Right renal cortex interstitium (tissue), 3 donors: ENCODE measurements around the gene BSG. TPM values are rescaled to one million over a fixed set of nuclear protein-coding genes. Genes with fewer than 3 reads are reported as not detected.
"Not testable (repeated sequence)": the region's sequence is repeated elsewhere in the genome, so short reads cannot be mapped to it uniquely, and the experiment has no call there.

Experiments used
- DNase-seq, 3 donors: peaks; one replicate each; pipeline ENCODE4 v3.0.0-alpha.2; 2013; ENCODE audit warnings: low read depth in 3 of 3, low spot score in 2 of 3
- polyA plus RNA-seq, 3 donors: library from polyadenylated mRNA; unstranded; fragments of 120-200 nt; gene quantifications; one replicate each; pipeline ENCODE4 v1.2.1, GENCODE V29; 2013; ENCODE audit not compliant: insufficient read length in 3 of 3

BSG gene
- polyA plus RNA-seq, 3 donors, result 377 to 439 (median 378) TPM

DNA sequence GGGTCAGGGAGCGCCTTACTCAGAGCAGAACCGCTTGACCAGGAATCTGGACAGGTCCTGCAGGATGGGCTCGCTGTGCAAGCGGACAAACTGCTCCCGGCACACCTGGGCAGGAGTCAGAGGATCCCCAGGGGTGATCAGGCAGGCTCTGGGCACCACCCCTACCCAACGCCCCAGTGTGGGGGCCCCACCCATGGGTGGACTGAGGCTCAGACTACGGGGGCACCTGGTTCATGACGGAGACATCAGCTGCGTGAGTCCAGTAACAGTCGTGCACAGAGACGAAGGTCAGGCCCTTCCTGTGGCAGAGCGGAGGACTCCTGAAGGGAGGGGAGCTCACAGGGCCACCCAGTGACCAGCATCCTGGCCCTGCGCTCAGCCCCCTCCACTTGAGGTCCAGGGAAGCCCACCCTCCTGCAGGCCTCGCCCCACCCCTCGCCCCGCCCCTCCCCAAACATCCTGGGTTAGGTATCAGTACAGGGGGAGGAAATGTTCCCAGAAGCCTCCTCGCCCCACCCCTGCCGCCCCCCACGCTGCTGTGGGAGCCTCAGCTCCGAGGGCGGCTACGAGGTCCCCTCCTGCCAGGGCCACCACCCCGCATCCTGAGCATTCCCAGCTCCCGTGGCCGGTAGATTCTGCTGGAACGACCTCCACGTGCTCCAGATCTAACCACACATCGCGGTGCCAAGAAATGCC lies 45.3 kb downstream of the BSG start:
- no peak for DNase-seq

DNA sequence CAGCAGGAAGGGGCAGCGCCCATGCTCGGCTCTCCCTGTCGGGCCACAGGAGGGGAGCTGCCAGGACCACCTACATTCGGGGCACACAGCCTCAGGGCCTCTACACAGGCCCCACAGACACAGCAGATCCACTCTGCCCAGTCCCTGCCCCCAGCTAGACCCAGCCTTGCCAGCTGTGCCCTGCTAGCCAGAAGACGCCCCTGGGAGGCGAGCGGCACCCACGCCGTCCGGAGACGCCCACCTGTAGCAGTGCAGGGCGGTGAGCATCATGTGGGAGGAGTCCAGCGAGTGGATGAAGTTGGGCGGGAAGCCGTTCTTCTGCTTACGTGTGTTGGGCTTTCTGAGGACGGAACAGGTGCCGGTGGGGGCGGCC lies 45.8 kb downstream of the BSG start:
- no peak for DNase-seq

DNA sequence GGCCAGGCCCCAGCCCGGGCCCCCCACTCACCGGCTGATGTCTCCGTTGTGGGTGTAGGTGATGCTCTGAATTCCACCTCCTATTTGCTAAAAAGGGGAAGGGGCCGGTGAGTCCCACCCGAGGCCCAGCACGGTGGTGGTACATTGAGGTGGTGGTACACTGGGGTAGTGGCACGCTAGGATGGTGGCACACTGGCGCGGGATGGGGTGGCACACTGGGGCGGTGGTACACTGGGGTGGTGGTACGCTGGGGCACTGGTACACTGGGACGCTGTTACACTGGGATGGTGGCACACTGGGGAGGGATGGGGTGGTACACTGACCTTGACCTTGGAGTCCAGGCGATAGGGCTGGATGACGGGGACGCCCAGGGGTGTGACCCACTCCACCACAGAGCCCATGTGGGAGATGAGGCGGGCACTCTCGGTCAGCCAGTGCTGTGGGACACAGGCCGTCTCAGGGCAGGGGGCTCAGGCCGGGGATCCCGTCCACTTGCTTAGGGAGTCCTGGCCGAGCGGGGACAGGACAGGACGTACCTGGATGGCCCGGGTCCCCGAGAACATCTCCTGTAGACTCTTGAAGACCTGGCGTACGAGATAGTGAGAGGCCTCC lies 46.4 kb downstream of the BSG start:
- no peak for DNase-seq

DNA sequence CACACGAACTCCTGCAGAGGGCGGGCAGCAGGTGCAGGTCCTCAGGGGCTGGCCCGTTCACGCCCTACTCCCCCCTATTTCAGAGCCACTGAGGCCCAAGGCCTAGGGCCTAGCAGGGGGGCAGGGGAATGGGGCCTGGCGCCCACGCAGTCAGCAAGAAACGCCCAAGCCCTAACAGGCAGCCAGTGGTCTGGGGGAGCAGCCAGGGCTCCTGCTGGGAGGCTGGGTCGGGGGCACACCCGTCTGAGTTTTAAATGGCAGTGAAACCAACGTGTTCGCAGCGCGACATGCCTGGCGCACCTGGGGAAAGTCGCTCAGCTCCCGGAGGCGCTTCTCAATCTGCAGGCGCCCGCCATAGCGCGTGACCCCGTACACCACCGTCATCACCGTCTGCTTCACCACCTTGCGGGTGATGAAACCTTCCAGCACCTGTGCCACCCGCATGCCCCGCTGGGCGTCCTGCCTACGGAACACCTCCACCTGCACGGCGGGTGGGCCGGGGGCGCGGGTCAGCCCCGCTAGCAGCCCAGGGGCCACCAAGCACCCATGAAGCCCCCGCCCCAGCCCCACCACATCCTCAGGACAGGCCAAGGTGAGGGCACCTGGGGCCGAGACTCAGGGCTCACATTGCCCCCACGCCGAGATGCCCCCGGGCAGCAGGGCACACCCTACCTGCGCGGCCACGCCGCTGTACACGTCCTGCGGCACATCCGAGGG lies 47.0 kb downstream of the BSG start:
- no peak for DNase-seq

DNA sequence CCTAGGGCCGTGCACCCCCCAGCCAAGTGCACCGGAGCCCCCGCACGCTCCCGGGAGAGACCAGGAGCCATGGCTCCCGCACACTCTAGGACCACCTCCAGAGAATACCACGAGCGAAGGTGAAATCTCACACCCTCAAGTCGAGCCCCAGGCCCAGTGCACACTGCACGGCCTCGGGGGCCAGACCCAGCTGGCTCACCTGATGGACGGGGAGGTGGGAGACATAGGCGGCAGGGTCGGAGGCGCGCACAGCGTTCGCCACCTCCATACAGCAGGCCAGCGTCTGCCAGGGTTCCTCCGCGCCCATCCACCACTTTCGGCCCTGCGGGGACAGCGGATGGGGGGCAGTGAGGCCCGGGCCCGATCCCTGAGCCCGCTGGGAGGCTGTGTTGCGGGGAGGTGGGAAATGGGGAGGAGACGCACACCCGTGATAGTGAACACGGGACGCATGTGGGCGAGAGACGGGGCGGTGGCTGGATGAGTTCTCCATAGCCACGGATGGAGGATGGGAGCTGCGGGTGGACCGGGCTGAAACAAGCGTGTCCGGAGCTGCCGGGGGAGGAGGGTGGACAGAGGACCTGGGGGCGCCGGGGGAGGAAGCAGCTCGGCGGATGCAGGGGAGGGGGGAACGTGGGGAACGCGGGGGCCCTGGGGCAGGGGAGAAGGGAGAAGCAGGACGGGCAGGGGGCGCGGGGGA lies 47.9 kb downstream of the BSG start:
- DNase-seq, result no peak

DNA sequence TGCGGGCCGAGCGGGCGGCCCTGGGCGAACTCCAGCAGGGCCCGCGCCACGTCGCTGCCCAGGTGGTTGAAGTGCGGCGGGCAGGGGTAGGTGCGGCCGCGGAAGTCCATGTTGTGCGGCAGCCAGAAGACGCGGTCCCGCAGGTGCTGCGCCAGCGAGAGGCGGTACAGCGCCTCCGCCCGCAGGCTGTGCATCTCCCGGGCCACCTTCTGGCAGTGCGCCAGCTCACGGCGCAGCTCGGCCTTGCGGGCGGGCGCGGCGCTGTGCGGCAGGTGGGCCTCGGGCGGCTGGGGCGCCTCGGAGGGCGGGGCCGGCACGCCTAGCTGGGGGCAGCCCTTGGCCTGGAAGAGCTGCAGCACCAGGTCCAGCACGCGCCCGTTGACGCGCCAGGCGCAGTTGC lies 48.8 kb downstream of the BSG start:
- DNase-seq, result not testable (repeated sequence)

DNA sequence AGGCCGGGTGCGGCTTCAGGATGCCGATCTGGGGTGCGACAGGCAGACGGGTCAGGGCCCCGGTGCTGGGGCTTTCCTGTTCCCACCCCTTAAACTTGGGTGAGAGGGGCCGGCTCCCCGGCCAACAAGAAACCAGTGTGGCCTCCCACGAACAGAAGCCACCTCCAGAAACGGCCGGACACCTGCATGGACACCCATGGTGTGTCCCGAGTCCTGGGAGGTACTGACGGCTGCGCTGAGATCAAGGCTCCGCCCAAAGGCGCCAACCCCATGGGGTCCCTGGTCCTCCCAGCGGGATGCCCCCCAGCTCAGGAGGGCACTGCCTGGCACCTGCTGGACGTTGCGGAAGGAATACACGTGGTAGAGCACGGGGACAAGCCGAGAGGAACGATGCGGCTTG lies 49.4 kb downstream of the BSG start:
- no peak for DNase-seq

DNA sequence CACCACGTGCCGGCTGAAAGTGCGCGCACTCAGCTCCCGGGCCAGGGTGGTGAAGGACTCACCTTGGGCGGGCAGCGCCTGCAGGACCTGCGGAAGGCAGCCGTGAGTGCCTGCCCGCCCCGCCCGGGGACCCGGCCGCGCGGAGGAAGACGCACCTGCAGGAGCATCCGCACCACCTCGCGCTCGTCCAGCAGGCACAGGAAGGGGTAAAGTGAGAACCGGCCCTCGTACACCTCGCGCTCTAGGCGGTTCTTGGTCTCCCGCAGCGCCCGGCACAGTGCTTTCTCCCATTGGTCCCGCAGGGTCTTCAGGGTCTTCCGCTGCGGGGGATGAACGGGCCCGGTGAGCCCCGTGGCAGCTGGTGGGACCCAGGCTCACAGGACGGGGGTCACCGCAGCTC lies 50.3 kb downstream of the BSG start:
- no peak for DNase-seq

DNA sequence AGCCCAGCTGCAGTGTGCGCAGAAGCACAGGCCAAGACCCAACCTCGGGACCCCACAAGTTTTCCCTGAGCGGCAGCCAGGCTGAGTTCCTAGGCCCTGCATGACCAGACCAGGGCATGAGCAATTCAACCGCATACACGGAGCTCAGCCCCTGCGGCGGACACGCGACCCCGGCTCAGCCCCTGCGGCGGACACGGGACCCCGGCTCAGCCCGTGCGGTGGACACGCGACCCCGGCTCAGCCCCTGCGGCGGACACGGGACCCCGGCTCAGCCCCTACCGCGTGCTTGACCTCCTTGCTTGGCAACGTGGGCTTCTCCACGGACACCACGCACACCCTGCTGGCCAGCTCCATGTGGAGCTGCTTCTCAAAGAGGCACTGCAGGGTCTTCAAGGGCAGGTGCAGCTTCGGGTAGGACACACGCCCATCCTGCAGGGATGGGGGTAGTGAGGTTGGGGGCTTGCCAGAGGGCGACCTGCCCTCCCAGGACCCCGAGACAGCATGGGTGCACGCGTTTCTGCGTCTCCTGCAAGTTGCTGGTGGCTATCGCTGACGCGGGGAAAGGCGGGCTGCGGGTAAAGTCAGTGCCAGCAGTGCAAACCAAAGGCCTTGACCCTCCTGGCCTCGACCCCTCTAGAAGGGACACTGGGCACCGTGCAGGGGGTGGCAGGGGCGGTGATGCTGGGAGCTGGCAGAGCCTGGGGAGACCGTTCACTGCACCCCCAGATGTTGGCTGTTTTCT lies 51.0 kb downstream of the BSG start:
- no peak for DNase-seq

DNA sequence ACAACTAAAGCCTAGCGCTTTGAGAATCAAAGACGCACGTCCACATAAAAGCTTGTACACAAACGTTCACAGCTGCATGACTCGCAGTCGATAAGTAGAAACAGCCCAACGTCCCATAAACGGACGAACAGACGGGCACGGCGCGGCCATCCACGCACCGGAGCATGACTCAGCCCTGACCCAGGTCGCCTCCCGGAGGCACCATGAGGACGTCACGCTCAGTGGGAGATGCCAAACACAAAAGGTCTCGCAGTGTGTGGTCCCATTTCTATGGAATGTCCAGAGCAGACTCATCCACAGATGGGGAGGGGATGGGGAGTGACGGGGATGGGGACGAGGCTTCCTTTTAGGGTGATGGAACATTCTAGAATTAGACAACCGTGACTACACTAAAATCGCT lies 51.6 kb downstream of the BSG start:
- no peak for DNase-seq

DNA sequence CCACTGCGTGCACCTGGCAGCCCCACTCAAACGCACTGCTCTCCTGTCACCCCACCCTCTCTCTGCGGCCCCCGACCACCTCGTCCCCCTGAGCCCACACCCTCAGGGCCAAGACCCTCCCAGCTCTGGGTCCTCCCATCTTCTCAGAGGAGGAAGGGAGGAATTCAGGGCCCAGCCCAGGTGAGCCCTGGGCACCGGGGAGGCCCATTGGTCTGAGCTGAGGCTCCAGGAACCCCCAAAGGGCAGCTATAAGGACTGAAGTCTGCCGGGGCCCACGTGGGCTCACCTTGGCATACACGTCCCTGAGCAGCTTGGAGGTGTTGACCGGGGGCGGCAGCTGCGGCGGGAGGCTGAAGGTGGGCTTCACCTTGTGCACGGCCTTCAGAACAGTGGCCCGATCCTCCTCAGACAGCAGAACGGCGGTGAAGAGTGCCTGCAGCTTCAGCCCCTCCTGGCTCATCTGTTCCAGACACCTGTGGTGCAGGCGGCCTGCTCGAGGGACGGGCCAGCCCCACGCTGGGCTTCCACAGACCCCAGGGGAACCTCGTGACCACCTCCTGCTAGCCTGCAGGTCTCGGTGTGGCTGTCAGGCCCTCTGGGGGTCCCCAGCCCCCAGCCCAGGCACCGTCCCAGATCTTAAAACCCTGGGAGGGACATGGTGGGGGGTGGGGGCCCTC lies 52.2 kb downstream of the BSG start:
- no peak for DNase-seq

DNA sequence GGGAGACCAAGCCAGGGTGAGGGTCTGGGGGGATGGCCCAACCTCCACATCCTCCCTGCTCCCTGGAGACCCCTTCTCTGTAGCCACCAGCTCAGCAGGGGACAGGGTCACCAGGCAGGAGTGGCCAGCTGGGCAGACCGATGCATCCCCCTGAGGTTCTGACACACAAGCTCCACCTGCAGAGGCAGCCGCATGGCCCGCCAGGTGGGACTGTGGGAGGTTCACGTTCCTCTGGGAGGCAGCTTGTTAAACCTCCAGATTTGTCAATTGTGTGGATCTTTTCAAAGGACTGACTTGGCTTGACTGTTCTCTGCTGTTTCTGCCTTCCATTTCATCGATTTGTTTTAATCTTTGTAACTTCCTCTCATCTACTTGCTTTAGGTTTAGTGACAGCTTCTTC lies 52.9 kb downstream of the BSG start:
- DNase-seq, result no peak

DNA sequence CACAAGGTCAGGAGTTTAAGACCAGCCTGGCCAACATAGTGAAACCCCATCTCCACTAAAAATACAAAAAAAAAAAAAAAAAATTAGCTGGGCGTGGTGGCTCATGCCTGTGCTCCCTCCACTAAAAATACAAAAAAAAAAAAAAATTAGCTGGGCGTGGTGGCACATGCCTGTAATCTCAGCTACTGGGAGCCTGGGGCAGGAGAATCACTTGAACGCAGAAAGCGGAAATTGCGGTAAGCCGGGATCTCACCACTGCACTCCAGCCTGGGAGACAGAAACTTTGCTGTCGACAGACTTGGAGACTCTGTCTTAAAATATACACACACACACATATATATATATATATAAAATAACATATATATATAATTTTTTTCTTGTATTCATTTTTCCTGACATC lies 54.2 kb downstream of the BSG start:
- DNase-seq, result not testable (repeated sequence)

DNA sequence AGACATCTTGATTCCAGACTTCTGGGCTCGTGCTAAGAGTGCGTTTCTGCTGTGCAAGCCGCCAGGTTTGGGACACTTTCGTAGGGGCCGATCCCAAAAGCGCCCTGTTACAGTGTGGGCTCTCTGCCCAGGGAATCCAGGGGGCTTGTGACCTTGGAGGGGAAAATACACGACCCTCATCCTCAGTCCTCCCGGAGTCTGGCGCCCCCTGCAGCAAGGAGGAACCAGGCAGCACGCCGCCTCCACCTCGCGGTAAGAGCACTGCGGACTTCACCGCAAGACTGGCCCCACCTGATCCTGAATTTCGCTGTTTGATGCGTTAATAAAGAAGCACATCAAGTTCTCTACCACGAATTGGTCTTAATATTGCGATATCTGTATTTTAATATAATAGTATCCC lies 55.8 kb downstream of the BSG start:
- DNase-seq, result no peak

DNA sequence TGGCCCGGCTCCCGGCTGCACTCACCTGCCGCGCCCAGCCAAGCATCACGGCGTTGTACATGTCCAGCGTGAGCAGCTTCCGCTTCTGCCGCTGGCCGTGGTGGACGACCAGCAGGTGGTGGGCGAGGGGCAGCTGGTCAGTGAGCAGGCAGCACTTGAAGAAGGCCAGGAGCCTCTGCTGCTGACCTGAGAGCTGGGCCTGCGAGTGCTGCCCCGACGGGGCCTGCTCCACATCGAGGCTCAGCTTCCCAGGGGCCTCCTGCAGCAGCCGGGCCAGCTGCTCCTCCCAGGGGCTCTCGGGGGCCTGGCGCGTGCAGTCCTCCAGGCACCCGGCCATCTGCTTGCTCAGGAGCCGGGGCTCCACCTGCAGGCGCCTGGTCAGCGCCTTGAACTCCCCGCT lies 57.1 kb downstream of the BSG start:
- not testable (repeated sequence) for DNase-seq

DNA sequence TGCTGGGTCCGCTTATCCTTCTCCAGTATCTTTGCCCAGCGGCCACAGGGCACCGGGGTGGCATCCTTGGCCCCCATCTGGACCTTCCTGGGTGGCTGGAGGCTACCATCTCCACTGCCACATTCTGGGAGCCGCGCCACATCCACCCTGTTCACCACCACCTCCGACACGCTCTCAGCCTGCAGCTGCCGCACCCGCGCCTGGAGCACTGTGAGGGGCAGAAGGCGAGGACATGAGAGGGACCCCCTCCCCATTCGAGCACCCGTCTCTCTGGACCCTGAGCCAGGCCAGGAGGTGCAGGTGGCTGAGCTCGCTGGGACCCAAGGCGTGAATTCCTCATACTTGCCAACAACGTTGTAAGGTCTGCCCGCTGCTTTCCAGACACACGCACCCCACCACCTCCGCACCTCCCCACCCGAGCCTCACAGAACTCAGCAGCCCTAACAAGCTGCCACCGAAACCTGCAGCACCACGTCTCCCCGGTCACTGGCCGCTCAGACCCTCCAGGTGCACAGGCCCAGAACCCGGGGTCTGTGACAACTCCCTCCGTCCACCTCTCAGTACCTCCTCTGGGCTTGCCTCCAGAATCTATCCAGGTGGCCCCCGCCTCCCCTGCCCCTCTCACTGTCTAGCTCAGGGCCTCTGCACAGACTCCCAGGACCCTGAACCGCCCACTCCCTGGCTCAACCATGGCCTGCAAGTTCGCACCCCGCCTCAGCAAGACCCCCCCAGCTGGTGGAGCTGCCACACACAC lies 57.7 kb downstream of the BSG start:
- DNase-seq, result no peak

DNA sequence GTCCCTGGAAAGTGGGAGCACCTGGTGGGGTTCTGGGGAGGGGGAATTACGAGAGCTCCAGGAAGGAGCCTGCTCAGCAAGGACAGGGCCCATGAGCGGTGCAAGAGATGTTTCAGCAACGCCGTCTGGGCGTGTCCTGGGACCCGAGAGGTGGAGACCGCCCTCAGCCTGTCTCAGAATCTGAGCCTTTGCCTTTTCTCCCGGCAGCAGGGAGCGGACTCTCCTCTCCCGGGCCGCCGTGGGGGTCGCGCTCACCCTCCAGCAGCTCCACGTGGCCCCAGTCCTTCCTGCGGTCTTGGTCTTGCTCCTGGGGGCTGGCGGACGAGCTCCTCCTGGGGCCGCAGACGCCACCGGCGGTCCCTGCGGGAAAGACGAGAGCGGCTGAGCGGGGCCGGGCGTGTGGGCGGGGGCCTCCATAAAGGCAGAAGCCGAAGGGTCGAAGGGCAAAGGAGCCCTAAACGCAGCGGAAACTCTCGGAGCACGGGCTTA lies 60.2 kb downstream of the BSG start:
- DNase-seq, result no peak
